HEK293 (cell line): ENCODE data around the gene ALOX5.

Experiments
- CTCF ChIA-PET: fragments of 350-600 bp; formaldehyde crosslinking; extraction: SDS; loops from one replicate; lab custom pipeline; 2021; ENCODE audit warnings: antibody characterized with exemption; lab: Yijun Ruan, JAX
- POLR2A ChIA-PET: fragments of 300-600 bp; formaldehyde crosslinking; extraction: SDS; loops from one replicate; lab custom pipeline; 2020; ENCODE audit warnings: antibody characterized with exemption, inconsistent platforms; lab: Yijun Ruan, JAX
- H3K27ac ChIP-seq: fragments of 200-500 bp; sonication (Bioruptor generic); 2 replicates; pipeline ENCODE4 v1.5.1; 2014; ENCODE audit warnings: low read depth, low read length, control low read depth, inconsistent platforms; ENCODE audit errors: extremely low read depth
- H3K36me3 ChIP-seq, 2 experiments: fragments of 200-500 bp in 1 of 2; sonication (Bioruptor generic) in 1 of 2; 1 replicate in 1 of 2; 2 replicates in 1 of 2; pipeline ENCODE4 v1.5.1; 2014 to 2017; ENCODE audit warnings: inconsistent platforms in 2 of 2, low read length in 2 of 2; ENCODE audit not compliant: control insufficient read depth in 2 of 2, insufficient read depth in 1 of 2
- H3K4me1 ChIP-seq: fragments of 200-500 bp; sonication (Bioruptor generic); 2 replicates; pipeline ENCODE4 v1.5.1; 2014; ENCODE audit warnings: mild to moderate bottlenecking, low read length, inconsistent platforms; ENCODE audit not compliant: control insufficient read depth, insufficient read depth
- H3K4me3 ChIP-seq: 2 replicates; pipeline ENCODE4 v1.5.1; 2011; ENCODE audit warnings: low read depth, mild to moderate bottlenecking, control low read depth, low read length, moderate library complexity
- H3K9me3 ChIP-seq: fragments of 200-500 bp; sonication (Bioruptor generic); 2 replicates; pipeline ENCODE4 v1.5.1; 2014; ENCODE audit warnings: low read depth, low read length, inconsistent platforms; ENCODE audit not compliant: control insufficient read depth, insufficient read depth
- EGR2 ChIP-seq: fragments of 450-650 bp; formaldehyde crosslinking; IDR thresholded peaks from 2 replicates; pipeline ENCODE4 v1.5.1; 2016; ENCODE audit warnings: low read depth, missing biosample characterization, missing genetic modification characterization
- GLI4 ChIP-seq: fragments of 450-650 bp; formaldehyde crosslinking; IDR thresholded peaks from 2 replicates; pipeline ENCODE4 v1.5.1; 2016; ENCODE audit warnings: missing biosample characterization, missing genetic modification characterization
- HOXD13 ChIP-seq: sonication (generic); formaldehyde crosslinking; IDR thresholded peaks from 2 replicates; pipeline ENCODE4 v1.8.0; 2022; ENCODE audit warnings: missing genetic modification reagents, borderline replicate concordance
- OVOL3 ChIP-seq: fragments of 450-650 bp; formaldehyde crosslinking; IDR thresholded peaks from 2 replicates; pipeline ENCODE4 v1.5.1; 2016; ENCODE audit warnings: missing biosample characterization, missing genetic modification characterization
- PRDM6 ChIP-seq: fragments of 450-650 bp; formaldehyde crosslinking; IDR thresholded peaks from 2 replicates; pipeline ENCODE4 v1.5.1; 2017; ENCODE audit warnings: missing biosample characterization, missing genetic modification characterization
- ZBTB26 ChIP-seq: fragments of 450-650 bp; formaldehyde crosslinking; optimal IDR thresholded peaks from 2 replicates; pipeline ENCODE3; 2016; ENCODE audit warnings: missing biosample characterization, mild to moderate bottlenecking, missing genetic modification characterization
- ZBTB49 ChIP-seq: fragments of 450-650 bp; formaldehyde crosslinking; IDR thresholded peaks from 2 replicates; pipeline ENCODE4 v1.5.1; 2016; ENCODE audit warnings: missing biosample characterization, missing genetic modification characterization, low read depth
- ZEB2 ChIP-seq: fragments of 450-650 bp; formaldehyde crosslinking; IDR thresholded peaks from 2 replicates; pipeline ENCODE4 v1.5.1; 2016; ENCODE audit warnings: missing biosample characterization, missing genetic modification characterization
- ZIC2 ChIP-seq: fragments of 450-650 bp; formaldehyde crosslinking; IDR thresholded peaks from 2 replicates; pipeline ENCODE4 v1.5.1; 2016; ENCODE audit warnings: missing biosample characterization, missing genetic modification characterization
- ZNF114 ChIP-seq: fragments of 450-650 bp; formaldehyde crosslinking; IDR thresholded peaks from 2 replicates; pipeline ENCODE4 v1.5.0; 2017; ENCODE audit warnings: missing biosample characterization, missing genetic modification characterization
- ZNF169 ChIP-seq: fragments of 450-650 bp; formaldehyde crosslinking; IDR thresholded peaks from 2 replicates; pipeline ENCODE4 v1.5.1; 2016; ENCODE audit warnings: missing biosample characterization, missing genetic modification characterization
- ZNF311 ChIP-seq: fragments of 450-650 bp; formaldehyde crosslinking; IDR thresholded peaks from 2 replicates; pipeline ENCODE4 v1.5.1; 2017; ENCODE audit warnings: missing biosample characterization, missing genetic modification characterization, borderline replicate concordance
- ZNF366 ChIP-seq: fragments of 450-650 bp; formaldehyde crosslinking; conservative IDR thresholded peaks from 2 replicates; pipeline ENCODE4 v1.5.1; 2016; ENCODE audit warnings: missing biosample characterization, missing genetic modification characterization
- ZNF394 ChIP-seq: fragments of 450-650 bp; formaldehyde crosslinking; IDR thresholded peaks from 2 replicates; pipeline ENCODE4 v1.5.1; 2016; ENCODE audit warnings: missing biosample characterization, missing genetic modification characterization, mild to moderate bottlenecking, moderate library complexity, borderline replicate concordance
- ZNF510 ChIP-seq: fragments of 450-650 bp; formaldehyde crosslinking; IDR thresholded peaks from 2 replicates; pipeline ENCODE4 v1.5.1; 2018; ENCODE audit warnings: mild to moderate bottlenecking, missing genetic modification characterization, missing biosample characterization; ENCODE audit not compliant: insufficient replicate concordance
- ZNF560 ChIP-seq: fragments of 450-650 bp; formaldehyde crosslinking; IDR thresholded peaks from 2 replicates; pipeline ENCODE4 v1.5.1; 2017; ENCODE audit warnings: missing biosample characterization, missing genetic modification characterization, borderline replicate concordance
- ZNF629 ChIP-seq: fragments of 450-650 bp; formaldehyde crosslinking; IDR thresholded peaks from 2 replicates; pipeline ENCODE4 v1.5.1; 2017; ENCODE audit warnings: missing biosample characterization, missing genetic modification characterization
- ZNF670 ChIP-seq: fragments of 450-650 bp; formaldehyde crosslinking; IDR thresholded peaks from 2 replicates; pipeline ENCODE4 v1.5.1; 2016; ENCODE audit warnings: missing biosample characterization, missing genetic modification characterization, low read depth
- ZNF768 ChIP-seq: fragments of 450-650 bp; formaldehyde crosslinking; IDR thresholded peaks from 2 replicates; pipeline ENCODE4 v1.5.1; 2018; ENCODE audit warnings: missing biosample characterization, mild to moderate bottlenecking, missing genetic modification characterization
- ZNF776 ChIP-seq: fragments of 450-650 bp; formaldehyde crosslinking; IDR thresholded peaks from 2 replicates; pipeline ENCODE4 v1.5.0; 2017; ENCODE audit warnings: missing biosample characterization, missing genetic modification characterization, borderline replicate concordance
- TF ChIP-seq, protein P1 (sequence below): IDR thresholded peaks from 2 replicates; pipeline ENCODE4 v1.6.1; 2011; ENCODE audit warnings: mild to moderate bottlenecking, low read depth, low read length, borderline replicate concordance

ALOX5 gene

GRCh38 chr10:45460235-45460878 is 86.3 kb downstream of the ALOX5 start:
- H3K36me3 ChIP-seq: peaks cover 0 to 30% of the 10 kb centered on the region in 2 experiments; a peak in 1 of 3 replicates
- H3K4me3 ChIP-seq: no peak overlapping the region
- no peak overlapping the region for H3K27ac ChIP-seq
- H3K4me1 ChIP-seq: no peaks in the 10 kb centered on the region
- POLR2A ChIA-PET: no interaction called here
- TF ChIP-seq ZBTB49 (tag by site-specific recombination) (no peak), ZNF776 (tag by site-specific recombination) (no peak), ZIC2 (tag by site-specific recombination) (no peak), PRDM6 (tag by site-specific recombination) (no peak)
- H3K9me3 ChIP-seq: no peaks in the 10 kb centered on the region
- CTCF ChIA-PET: interaction anchor here (1.2 kb wide), 1 partner anchor 8 kb away, joined by 3 read pairs; no protein-coding TSS in a partner anchor

DNA sequence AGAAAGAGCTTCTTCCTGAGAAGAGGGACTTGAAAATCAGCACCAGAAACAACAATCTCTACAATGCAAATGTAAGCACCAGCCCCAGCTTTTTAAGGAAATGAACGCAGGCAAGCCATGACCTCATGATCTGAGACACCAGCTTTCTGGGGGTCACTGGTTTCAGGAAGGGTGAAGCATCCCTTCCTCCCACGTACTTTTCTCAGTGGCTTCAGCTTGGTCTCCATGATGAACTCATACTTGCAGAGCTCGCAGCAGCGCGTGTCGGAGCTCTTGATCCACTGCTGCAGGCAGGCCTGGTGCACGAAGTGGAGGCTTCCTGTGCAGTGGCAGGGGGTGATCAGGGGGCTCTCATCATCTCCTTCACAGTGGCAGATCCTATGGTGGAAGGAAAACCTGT is 87.0 kb downstream of the ALOX5 start:
- H3K4me1 ChIP-seq: no peaks in the 10 kb centered on the region
- CTCF ChIA-PET: interaction anchor here (0.6 to 1.2 kb wide), 3 partner anchors 8 to 214 kb away, joined by 3 to 5 read pairs (median 3); no protein-coding TSS in a partner anchor
- TF ChIP-seq ZNF311 (tag by site-specific recombination): no peak
- TF ChIP-seq ZBTB26 (tag by site-specific recombination): no peak
- TF ChIP-seq HOXD13: no peak
- no peak for TF ChIP-seq ZNF629 (tag by site-specific recombination)
- TF ChIP-seq, protein P1, sequence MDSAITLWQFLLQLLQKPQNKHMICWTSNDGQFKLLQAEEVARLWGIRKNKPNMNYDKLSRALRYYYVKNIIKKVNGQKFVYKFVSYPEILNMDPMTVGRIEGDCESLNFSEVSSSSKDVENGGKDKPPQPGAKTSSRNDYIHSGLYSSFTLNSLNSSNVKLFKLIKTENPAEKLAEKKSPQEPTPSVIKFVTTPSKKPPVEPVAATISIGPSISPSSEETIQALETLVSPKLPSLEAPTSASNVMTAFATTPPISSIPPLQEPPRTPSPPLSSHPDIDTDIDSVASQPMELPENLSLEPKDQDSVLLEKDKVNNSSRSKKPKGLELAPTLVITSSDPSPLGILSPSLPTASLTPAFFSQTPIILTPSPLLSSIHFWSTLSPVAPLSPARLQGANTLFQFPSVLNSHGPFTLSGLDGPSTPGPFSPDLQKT: no peak
- TF ChIP-seq ZNF560: no peak
- TF ChIP-seq ZNF394 (tag by site-specific recombination): no peak
- TF ChIP-seq ZNF169 (tag by site-specific recombination): no peak
- TF ChIP-seq ZNF768 (tag by site-specific recombination): no peak
- no peak for TF ChIP-seq ZNF510 (tag by site-specific recombination)
- TF ChIP-seq ZNF366 (tag by site-specific recombination): no peak
- TF ChIP-seq ZNF670 (tag by site-specific recombination): no peak
- TF ChIP-seq OVOL3 (tag by site-specific recombination): no peak
- no peak for TF ChIP-seq ZNF114 (tag by site-specific recombination)
- TF ChIP-seq ZEB2 (tag by site-specific recombination): no peak
- no peak for TF ChIP-seq GLI4 (tag by site-specific recombination)
- TF ChIP-seq EGR2 (tag by site-specific recombination): no peak
- no peaks in the 10 kb centered on the region for H3K9me3 ChIP-seq
- no peak overlapping the region for H3K4me3 ChIP-seq
- peaks cover 0 to 30% of the 10 kb centered on the region in 2 experiments; a peak in 1 of 3 replicates for H3K36me3 ChIP-seq
- POLR2A ChIA-PET: interaction anchor here (0.6 kb wide), 1 partner anchor 116 kb away, joined by 6 read pairs; no protein-coding TSS in a partner anchor
- H3K27ac ChIP-seq: no peak overlapping the region
